Measurements from ENCODE around the gene ANO3. TPM values are rescaled to one million over a fixed set of nuclear protein-coding genes. Genes with fewer than 3 reads are reported as not detected.

The ANO3 gene
- polyA plus RNA-seq, 1 experiment, result 3.0 TPM

DNA sequence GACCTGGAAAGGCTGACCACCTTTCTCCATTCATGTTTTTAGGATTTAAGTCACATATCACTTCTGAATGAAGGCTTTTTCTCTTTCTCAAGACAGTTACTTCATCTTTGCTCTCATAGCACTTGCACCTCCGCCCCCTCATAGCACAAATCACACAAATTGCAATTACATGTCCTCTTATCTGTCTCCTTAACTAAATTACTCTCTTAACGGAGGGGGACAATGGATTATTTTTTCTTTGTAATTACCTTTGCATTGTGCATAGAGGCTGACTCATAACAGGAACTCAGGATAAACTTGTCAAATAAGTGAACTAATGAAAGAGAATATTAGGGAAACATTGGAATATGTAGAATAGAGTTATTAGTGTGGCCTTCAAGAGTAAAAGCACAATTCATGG, 145.5 kb downstream of the ANO3 start:
- Histone ChIP-seq H3K27me3 (ENCODE audit: control insufficient read depth, insufficient read depth, low read length) (no peaks in the 10 kb centered on the region), H3K36me3 (ENCODE audit: control insufficient read depth, insufficient read depth, low read length) (no peaks in the 10 kb centered on the region), H3K4me3 (ENCODE audit: low read depth, low read length) (no peak overlapping the region)
- TF ChIP-seq, protein P1, sequence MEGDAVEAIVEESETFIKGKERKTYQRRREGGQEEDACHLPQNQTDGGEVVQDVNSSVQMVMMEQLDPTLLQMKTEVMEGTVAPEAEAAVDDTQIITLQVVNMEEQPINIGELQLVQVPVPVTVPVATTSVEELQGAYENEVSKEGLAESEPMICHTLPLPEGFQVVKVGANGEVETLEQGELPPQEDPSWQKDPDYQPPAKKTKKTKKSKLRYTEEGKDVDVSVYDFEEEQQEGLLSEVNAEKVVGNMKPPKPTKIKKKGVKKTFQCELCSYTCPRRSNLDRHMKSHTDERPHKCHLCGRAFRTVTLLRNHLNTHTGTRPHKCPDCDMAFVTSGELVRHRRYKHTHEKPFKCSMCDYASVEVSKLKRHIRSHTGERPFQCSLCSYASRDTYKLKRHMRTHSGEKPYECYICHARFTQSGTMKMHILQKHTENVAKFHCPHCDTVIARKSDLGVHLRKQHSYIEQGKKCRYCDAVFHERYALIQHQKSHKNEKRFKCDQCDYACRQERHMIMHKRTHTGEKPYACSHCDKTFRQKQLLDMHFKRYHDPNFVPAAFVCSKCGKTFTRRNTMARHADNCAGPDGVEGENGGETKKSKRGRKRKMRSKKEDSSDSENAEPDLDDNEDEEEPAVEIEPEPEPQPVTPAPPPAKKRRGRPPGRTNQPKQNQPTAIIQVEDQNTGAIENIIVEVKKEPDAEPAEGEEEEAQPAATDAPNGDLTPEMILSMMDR (IDR thresholded peaks at IDR 0.05; ENCODE audit: insufficient read depth, low read depth, low read length), result no peak
- ChIA-PET POLR2A (no interaction called here), CTCF (no interaction called here)
- no peak for DNase-seq (ENCODE audit: low read depth)

DNA sequence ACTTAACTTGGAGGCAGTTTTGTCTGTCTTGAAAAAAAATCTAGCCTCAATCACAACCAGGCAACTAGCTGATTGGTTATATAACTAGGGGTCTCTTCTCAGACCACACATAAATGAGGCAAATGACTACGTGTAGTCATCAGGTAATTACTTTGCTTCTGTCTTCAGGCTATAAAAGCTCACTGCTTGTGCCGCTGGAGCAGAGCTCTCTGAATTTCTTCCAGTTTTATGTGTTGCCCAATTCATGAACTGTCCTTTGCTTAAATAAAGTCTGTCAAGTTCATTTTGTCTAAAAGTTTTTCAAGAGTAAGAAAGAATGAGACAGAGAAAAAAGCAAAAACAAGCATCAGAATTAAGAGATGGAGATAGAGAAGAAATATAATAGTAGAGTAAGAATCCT, 146.8 kb downstream of the ANO3 start:
- no peaks in the 10 kb centered on the region for H3K27me3 ChIP-seq (ENCODE audit: control insufficient read depth, insufficient read depth, low read length)
- ChIA-PET POLR2A (no interaction called here), CTCF (interaction anchor here (0.5 kb wide), 1 partner anchor 167 kb away, joined by 3 read pairs; no protein-coding TSS in a partner anchor)
- TF ChIP-seq, protein P1 (IDR thresholded peaks at IDR 0.05; ENCODE audit: insufficient read depth, low read depth, low read length), result no peak
- no peak for DNase-seq (ENCODE audit: low read depth)
- H3K36me3 ChIP-seq (ENCODE audit: control insufficient read depth, insufficient read depth, low read length), result no peaks in the 10 kb centered on the region
- no peak overlapping the region for H3K4me3 ChIP-seq (ENCODE audit: low read depth, low read length)

DNA sequence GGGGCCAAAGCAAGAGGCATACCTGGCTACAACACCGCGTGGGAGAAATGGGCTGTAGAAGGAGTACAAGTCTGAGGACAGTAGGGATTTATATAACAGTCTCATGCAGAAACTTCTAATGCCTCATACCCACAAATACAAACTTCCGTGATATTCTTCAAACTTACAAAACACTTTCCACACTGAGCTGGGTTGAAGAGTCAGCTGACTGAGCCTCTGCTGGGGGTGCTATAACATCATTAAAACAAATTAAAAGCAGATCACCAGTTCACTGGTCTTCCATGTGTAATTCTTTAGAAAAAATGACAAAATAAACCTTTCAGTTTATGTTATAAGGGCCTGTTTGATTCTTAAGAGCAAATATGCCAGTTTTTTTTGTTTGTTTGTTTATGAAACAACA, 148.1 kb downstream of the ANO3 start:
- TF ChIP-seq, protein P1 (IDR thresholded peaks at IDR 0.05; ENCODE audit: insufficient read depth, low read depth, low read length), result no peak
- CTCF ChIA-PET, result no interaction called here
- no peak overlapping the region for H3K4me3 ChIP-seq (ENCODE audit: low read depth, low read length)
- no peaks in the 10 kb centered on the region for H3K36me3 ChIP-seq (ENCODE audit: control insufficient read depth, insufficient read depth, low read length)
- H3K27me3 ChIP-seq (ENCODE audit: control insufficient read depth, insufficient read depth, low read length), result no peaks in the 10 kb centered on the region
- no peak for DNase-seq (ENCODE audit: low read depth)
- POLR2A ChIA-PET, result no interaction called here

DNA sequence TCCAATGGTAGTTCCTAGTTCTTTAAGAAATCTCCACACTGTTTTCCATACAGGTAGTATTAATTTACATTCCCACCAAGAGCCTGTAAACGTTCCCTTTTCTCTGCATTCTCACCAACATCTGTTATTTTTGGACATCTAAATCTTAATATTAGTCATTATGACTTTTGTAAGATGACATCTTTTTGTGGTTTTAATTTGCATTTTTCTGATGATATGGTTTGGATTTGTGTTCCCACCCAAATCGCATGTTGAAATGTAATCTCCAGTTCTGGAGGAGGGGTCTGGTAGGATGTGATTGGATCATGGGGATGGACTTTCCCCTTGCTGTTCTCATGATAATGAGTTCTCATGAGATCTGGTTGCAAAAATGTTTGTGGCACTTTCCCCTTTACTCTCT, 151.2 kb downstream of the ANO3 start:
- no peak overlapping the region for H3K4me3 ChIP-seq (ENCODE audit: low read depth, low read length)
- no peak for DNase-seq (ENCODE audit: low read depth)

DNA sequence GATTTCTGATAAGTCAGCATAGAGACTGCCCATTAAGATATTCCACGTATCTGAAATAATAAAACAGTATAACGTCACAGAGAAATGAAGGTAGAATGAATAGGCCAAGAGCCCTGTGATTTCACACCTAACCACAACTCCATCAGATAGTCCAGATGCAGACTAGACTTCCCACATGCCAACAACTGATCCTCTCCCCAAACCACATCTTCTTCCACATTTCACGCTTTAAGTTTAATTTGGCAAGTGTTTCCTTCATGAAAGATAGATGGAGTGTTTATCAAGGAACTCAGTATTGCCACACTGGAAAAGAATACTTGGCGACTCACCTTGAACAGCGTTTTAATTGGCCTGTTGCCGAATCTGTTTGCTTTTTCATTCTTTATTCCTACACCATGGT, 158.6 kb downstream of the ANO3 start:
- CTCF ChIA-PET, result no interaction called here
- TF ChIP-seq, protein P1 (IDR thresholded peaks at IDR 0.05; ENCODE audit: insufficient read depth, low read depth, low read length), result no peak
- Histone ChIP-seq H3K27me3 (ENCODE audit: control insufficient read depth, insufficient read depth, low read length) (no peaks in the 10 kb centered on the region), H3K4me3 (ENCODE audit: low read depth, low read length) (no peak overlapping the region), H3K36me3 (ENCODE audit: control insufficient read depth, insufficient read depth, low read length) (no peaks in the 10 kb centered on the region)
- no peak for DNase-seq (ENCODE audit: low read depth)
- POLR2A ChIA-PET, result no interaction called here

More for the DNA sequence above, 151.2 kb downstream of the ANO3 start:
- H3K36me3 ChIP-seq (ENCODE audit: control insufficient read depth, insufficient read depth, low read length), result no peaks in the 10 kb centered on the region
- TF ChIP-seq, protein P1 (IDR thresholded peaks at IDR 0.05; ENCODE audit: insufficient read depth, low read depth, low read length), result no peak
- ChIA-PET POLR2A (no interaction called here), CTCF (no interaction called here)
- no peaks in the 10 kb centered on the region for H3K27me3 ChIP-seq (ENCODE audit: control insufficient read depth, insufficient read depth, low read length)

Measured in BJ (cell line).